Retinal pigment epithelial cell (primary cell): ENCODE results near the gene GCLM.
"Not testable (repeated sequence)": the region's sequence is repeated elsewhere in the genome, so short reads cannot be mapped to it uniquely, and the experiment has no call there.

Source experiments
- DNase-seq: peaks from one replicate; pipeline ENCODE4 v3.0.0-alpha.2; 2010; ENCODE audit warnings: low read depth
- H3K4me3 ChIP-seq: 2 replicates; pipeline ENCODE4 v1.5.1; 2011; ENCODE audit warnings: mild to moderate bottlenecking, low read length, control low read depth, moderate library complexity
- TF ChIP-seq, protein P1 (sequence below): conservative IDR thresholded peaks from 2 replicates; pipeline ENCODE4 v1.5.1; 2011; ENCODE audit warnings: low read depth, low read length, control low read depth, inconsistent platforms

The GCLM gene

DNA sequence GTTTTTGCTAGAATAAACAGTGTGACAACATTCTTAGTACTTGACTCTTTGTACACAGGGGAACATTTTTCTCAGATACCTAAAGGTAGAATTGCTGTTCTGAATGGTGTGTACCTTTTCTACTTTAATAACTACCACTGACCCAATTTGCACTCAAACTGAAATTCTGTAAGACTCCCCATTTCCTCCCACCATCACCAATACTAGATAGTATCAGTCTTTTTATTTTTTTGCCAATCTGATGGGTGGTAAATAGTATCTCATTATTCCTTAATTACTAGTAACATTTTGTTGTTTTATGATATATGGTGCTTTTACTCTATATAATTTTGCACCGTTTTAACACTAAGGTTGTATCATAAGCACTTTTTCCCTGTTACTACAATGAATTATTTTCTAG, 28.8 kb upstream of the GCLM start:
- TF ChIP-seq, protein P1, sequence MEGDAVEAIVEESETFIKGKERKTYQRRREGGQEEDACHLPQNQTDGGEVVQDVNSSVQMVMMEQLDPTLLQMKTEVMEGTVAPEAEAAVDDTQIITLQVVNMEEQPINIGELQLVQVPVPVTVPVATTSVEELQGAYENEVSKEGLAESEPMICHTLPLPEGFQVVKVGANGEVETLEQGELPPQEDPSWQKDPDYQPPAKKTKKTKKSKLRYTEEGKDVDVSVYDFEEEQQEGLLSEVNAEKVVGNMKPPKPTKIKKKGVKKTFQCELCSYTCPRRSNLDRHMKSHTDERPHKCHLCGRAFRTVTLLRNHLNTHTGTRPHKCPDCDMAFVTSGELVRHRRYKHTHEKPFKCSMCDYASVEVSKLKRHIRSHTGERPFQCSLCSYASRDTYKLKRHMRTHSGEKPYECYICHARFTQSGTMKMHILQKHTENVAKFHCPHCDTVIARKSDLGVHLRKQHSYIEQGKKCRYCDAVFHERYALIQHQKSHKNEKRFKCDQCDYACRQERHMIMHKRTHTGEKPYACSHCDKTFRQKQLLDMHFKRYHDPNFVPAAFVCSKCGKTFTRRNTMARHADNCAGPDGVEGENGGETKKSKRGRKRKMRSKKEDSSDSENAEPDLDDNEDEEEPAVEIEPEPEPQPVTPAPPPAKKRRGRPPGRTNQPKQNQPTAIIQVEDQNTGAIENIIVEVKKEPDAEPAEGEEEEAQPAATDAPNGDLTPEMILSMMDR = no peak
- no peak for DNase-seq
- H3K4me3 ChIP-seq = no peak overlapping the region

DNA sequence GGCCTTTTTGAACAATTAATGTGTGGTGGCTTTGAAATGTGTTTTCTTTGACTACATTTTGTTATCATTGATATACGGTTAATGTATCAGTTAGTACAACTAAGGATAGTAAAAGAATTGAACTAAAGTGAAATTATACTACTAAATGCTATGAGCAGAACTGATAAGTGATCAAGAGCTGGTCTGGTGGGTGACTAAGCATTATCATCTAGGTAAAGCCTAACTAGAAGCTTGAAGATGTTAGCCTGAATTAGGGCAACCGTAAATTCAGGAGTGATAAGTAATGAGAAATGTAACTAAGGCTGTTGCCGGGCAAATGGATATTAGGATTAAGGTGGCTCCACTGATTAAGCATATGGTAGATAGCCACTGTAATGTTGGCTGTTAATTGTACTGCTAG, 16.0 kb upstream of the GCLM start:
- no peak for DNase-seq

DNA sequence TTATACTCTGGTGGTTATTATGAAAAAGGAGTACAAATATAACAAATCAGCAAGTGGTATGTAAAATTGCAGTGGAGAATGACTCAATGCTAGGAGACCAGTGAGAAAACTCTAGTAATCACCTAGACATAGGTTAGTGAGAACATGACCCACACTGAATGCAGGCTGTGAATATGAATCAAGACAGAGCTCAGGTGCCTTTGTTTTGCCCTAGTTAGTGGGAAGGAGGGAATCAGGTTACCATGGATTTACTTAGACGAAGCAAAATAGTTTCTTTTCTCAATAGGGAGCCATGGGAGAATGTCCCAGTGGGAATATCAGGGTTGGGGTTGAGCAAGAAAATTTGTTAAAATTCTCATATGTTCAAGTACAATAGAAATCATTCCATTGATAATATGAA, 10.6 kb upstream of the GCLM start:
- no peak overlapping the region for H3K4me3 ChIP-seq
- TF ChIP-seq, protein P1 = no peak
- no peak for DNase-seq

More for the DNA sequence above, 16.0 kb upstream of the GCLM start:
- TF ChIP-seq, protein P1 = no peak
- no peak overlapping the region for H3K4me3 ChIP-seq

DNA sequence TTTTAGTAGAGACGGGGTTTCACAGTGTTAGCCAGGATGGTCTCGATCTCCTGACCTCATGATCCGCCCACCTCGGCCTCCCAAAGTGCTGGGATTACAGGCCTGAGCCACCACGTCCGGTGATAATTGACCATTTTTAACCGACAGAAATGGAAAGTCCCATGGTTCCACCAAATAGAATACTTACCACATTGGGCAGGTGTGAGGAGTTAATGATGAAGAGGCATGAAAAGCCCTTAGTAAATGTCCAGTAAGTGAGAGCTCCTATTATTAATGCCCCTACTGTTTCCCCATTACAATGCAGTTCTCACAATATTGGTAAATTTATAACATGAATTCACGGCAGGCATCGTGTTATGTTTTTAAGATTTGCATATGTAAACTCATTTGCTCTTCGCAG, 8.1 kb upstream of the GCLM start:
- TF ChIP-seq, protein P1 = no peak
- DNase-seq = no peak
- H3K4me3 ChIP-seq = no peak overlapping the region

DNA sequence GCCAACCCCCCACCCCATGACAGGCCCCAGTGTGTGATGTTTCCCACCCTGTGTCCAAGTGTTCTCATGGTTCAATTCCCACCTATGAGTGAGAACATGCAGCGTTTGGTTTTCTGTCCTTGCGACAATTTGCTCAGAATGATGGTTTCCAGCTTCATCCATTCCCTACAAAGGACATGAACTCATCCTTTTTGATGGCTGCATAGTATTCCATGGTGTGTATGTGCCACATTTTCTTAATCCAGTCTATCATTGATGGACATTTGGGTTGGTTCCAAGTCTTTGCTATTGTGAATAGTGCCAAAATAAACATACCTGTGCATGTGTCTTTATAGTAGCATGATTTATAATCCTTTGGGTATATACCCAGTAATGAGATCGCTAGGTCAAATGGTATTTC, 1.6 kb upstream of the GCLM start:
- H3K4me3 ChIP-seq, DNase-seq: not testable (repeated sequence)

DNA sequence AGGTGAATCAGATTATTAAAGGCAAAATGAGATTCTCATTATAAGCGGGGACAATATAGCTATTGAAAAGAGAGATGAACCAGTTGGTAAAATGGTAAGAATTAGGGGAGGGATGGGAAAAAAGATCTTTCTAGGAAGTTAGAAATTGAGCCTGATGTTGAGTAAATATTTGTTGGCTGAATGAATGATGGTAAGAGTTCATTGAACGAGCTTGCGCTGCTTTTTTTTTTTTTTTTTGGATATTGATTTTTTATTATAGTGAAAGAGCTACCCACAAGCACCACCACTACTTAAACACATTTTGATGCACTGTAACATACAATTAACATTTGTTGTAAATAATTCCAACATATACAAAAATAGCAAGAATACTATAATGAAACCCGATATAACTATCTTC, 1.1 kb upstream of the GCLM start:
- TF ChIP-seq, protein P1 = no peak
- H3K4me3 ChIP-seq = no peak overlapping the region
- DNase-seq = no peak

DNA sequence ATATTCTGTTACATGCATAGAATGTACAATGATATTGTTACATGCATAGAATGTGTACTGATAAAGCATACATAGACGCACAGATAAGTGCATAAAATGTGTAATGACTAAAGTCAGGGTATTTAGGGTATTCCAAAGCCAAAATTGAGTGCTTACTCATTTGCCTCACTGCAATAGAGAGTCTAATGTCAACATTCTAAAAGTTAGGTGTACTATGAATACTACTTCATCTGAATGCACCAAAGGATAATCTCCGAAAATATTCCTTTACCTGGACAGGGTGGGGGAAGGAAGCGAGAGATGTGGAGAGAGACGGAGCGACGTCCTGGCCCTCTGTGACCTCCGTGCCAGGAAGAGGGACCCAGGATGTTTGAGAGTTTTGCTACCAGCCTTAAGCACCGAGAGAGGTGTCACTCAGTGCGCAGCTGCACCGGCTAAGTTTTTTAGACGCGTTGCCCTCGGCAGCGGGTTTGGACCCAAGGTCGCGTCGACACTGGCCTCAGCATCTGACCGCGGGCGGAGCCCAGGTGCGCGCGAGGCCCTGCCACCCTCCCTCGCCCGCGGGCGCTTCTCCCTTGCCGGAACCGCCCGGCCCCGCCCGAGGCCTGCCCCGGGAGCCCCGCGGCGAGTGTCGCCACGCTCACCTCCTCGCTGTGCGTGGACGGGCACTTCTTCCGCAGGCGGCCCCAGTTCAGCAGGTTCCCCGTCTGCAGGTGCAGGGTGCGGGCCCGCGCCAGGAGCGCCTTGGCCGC, 660 bp downstream of the GCLM start:
- TF ChIP-seq, protein P1 = no peak
- peak overlapping the region; percentile 79 for H3K4me3 ChIP-seq
- DNase-seq = no peak
